ENCODE results near the gene NALCN.

NALCN gene

GRCh38 chr13:101416181-101417042 lies at the start of gene NALCN:
Gene NALCN, minus strand, starts transcription at chr13:101416508. Its CDS starts 17,382 bp downstream, at chr13:101399126.
- DNase-seq, result no peak

- no peak for DNase-seq
Observed at GRCh38 chr13:101465877-101466276, 49.6 kb upstream of the NALCN start.

- no peak for DNase-seq
Observed at GRCh38 chr13:101457176-101457575, 40.9 kb upstream of the NALCN start.

- DNase-seq, result no peak
Observed at GRCh38 chr13:101455863-101456262, 39.6 kb upstream of the NALCN start.

GRCh38 chr13:101454767-101455166 lies 38.5 kb upstream of the NALCN start:
- DNase-seq, result no peak

- no peak for DNase-seq
Observed at GRCh38 chr13:101453784-101454201, 37.5 kb upstream of the NALCN start.

GRCh38 chr13:101452519-101453485 lies 36.5 kb upstream of the NALCN start, which contains the start of gene ITGBL1:
Gene ITGBL1, plus strand, starts transcription at chr13:101452675. Its CDS starts 159 bp downstream, at chr13:101452834.
- no peak for DNase-seq

- DNase-seq, result no peak
Observed at GRCh38 chr13:101451641-101452040, 35.3 kb upstream of the NALCN start.

GRCh38 chr13:101450749-101451130 lies 34.4 kb upstream of the NALCN start:
- DNase-seq, result no peak

GRCh38 chr13:101449790-101450748 lies 33.8 kb upstream of the NALCN start:
- no peak for DNase-seq

- no peak for DNase-seq
Observed at GRCh38 chr13:101447852-101448251, 31.5 kb upstream of the NALCN start.

GRCh38 chr13:101434486-101434885 lies 18.2 kb upstream of the NALCN start:
- no peak for DNase-seq

GRCh38 chr13:101433895-101434294 lies 17.6 kb upstream of the NALCN start:
- no peak for DNase-seq

- DNase-seq, result no peak
Observed at GRCh38 chr13:101429733-101430132, 13.4 kb upstream of the NALCN start.

GRCh38 chr13:101425623-101426022 lies 9.3 kb upstream of the NALCN start:
- no peak for DNase-seq

- no peak for DNase-seq
Observed at GRCh38 chr13:101425156-101425471, 8.8 kb upstream of the NALCN start.

- DNase-seq, result no peak
Observed at GRCh38 chr13:101424381-101425155, 8.3 kb upstream of the NALCN start.

GRCh38 chr13:101423872-101424271 lies 7.6 kb upstream of the NALCN start:
- no peak for DNase-seq

GRCh38 chr13:101417501-101417900 lies 1.2 kb upstream of the NALCN start:
- DNase-seq, result no peak

GRCh38 chr13:101417043-101417406 lies 717 bp upstream of the NALCN start:
- no peak for DNase-seq

- no peak for DNase-seq
Observed at GRCh38 chr13:101415358-101416174, 742 bp downstream of the NALCN start.

Data from NCI-H526 treated with DMSO at 0.1 percent for 48 hours (cell line).